Measurements from ENCODE around the gene TMEM117.
A peak's percentile ranks its signal among the peaks of the same experiment; 100 is the strongest.
"Not testable (repeated sequence)": the region's sequence is repeated elsewhere in the genome, so short reads cannot be mapped to it uniquely, and the experiment has no call there.

TMEM117 gene

DNA sequence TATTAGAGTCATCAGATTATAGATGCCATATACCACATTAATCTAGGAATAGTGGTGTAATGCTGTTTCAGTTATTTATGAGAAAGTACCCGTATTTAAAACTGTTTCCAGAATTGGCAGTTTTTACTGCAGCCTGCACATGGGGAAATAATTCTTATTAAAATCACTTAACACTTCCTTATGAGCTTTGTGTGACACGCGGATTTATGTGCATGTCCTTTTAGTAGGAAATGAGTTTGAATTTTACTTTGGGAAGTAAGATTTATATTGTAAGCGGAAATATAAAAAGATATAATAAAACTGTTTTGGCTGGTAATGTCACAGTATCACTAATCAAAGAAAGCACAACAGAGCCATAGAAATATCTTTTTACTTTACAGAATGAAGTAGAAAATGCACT, 132.9 kb downstream of the TMEM117 start:
- no peak for DNase-seq

DNA sequence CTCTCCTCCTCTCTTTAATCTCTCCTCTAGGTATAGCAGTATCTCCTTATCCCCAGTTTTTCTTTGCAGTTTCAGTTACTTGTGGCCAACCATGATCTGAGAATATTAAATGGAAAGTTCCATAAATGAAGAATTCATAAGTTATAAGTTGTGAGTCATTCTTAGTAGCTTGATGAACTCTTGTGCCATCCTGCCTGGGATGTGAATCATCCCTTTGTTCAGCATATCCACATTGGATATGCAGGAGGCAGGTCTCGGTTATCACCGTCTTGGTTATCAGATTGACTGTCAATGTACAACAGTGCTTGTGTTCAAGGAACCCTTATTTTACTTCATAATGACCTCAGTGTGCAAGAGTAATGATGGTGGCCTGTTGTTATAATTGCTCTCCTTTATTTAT, 134.0 kb downstream of the TMEM117 start:
- DNase-seq, result no peak

DNA sequence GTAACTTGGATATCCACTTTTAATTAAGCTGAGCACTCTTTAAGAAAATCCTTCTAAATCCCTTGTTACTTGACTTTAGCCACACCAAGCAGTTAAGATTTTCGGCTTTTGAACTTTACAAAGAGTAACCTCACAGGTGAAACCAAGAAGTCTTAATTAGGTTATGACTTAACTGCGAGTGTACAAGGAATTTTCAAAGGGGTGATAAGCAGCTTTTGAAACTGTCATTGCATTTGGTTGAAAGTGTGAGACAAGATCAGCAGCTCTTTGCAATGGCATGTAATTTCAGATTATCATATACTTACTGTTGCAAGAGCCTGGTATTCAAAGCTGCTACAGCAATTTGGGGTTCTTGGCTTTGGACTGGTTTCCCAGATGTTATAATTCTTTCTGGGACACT, 137.5 kb downstream of the TMEM117 start:
- no peak for DNase-seq

DNA sequence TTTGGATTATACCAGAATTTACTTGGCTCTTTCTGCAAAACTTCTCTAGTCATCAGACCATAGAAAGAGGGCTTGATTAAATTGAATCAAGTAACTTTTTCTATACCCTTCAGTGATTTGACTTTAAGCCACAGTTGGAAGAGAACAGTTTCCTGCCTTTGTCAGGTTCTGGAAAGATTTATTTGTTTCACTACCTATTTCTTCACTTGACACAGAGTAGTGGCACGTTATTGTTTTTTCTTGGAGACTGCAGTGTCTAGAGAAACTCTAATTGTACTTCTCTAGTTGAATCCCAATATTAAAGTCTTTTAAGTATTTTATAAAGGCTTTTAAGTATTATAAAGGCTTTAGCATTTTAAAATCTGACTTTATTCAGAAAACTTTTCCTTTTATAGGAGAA, 138.1 kb downstream of the TMEM117 start:
- no peak for DNase-seq

DNA sequence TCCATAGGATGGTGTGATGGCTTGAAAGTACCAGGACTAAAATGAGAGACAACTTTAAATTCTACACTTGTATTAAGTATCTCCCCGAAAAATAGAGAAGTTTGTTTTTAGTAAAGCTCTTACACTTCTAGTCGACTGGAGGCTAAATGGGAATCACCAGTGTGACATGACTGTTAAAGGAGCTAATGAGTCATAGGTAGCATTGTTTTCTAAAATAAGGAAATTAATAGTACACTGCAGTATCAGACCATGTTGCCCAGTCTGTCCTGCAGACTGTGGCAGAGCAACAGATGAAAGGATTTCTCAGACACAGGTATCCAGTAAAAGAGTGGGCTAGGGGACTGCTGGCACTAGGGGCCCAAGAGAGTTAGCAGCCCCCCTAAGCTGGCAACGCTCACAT, 140.1 kb downstream of the TMEM117 start:
- DNase-seq, result no peak

DNA sequence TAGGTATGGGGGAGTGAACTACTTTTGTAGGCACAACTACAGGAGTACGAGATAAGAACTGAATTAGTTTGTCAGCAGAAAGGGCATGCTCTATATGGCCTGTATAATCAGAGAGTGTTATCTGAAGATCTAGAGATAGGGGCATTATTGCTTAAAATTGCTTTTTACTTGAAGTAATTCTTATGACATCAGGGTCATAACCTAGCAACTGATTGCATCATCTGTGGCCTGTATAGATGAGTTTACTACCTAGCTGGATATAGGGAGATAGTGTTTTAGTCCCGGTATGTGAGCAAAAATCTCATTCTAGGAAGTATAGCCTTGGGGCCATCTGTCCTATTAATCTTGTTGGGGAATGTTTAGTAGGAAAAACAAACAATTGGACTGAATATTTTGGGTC, 142.7 kb downstream of the TMEM117 start:
- DNase-seq, result no peak

DNA sequence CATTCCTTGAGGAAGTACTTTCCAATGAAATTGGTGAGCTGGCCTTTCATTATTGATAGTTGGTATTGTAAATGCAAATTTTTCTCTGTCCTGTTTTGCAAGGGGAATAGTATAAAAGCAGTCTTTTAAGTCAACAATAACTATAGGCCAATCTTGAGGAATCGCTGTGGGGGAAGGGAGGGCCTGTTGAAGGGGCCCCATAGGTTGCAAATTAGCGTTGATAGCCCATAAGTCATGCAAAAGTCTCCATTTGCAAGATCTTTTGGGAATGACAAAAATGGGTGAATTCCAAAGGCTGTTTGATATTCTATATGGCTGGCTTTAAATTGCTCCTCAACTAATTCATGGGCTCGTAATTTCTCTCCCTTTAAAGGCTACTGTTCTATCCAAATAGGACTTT, 143.6 kb downstream of the TMEM117 start:
- no peak for DNase-seq

DNA sequence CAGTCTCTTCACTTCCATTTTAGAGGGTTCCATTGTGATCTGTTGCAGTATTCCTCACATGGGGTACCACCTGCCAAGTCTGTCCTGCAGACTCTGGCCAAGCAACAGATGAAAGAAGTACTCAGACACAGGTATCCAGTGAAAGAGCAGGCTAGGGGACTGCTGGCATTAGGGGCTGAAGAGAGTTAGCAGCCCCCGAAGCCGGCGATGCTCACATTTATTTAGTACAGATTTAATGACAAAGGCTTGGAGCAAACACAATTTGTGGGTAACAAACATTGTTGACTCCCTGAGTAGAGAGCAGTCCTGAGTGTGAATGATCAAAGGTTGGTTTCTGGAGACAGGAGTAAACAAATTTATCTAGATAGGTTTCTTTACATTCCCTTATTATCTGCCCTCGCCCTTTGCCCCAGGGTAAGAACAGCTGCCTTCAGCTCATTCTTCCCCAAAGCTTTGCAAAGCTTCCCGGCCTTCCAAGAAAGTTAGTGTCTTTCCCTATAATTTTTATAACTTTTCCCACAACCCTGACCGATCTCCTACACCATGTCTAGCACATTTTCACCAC, 144.8 kb downstream of the TMEM117 start:
- DNase-seq, result no peak

DNA sequence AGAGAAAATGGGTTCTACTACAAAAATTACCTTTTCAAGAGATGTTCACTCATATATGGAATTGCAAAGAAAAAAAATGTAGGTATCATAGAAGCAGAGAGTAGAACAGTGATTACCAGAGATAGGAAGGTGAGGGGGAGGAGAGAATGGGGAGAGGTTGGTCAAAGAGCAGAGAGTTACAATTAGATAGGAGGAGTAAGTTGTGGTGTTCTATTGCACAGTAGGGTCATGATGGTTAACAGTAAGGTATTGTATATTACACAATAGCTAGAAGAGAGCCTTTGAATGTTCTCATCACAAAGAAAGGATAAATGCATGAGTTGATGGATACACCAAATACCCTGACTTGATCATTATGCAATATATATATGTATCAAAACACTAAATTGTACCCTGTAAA, 145.8 kb downstream of the TMEM117 start:
- no peak for DNase-seq

DNA sequence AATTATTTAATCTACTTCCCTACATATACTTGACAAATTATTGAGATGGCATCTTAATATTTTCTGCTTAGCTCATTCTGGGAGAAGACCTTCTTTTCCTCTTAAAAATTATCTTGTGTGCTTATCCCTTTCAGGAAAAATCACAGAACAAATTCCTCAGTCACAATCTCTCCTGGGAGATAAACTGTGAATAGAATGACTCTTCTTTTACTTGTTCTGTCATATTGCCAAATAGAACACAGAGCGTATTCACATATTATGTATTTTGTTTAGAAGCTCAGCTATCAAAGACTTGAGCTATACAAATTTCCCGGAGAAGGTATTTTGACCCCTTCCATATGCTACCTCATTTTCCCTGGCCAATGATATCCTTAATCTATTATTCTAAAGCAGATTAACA, 146.7 kb downstream of the TMEM117 start:
- no peak for DNase-seq

DNA sequence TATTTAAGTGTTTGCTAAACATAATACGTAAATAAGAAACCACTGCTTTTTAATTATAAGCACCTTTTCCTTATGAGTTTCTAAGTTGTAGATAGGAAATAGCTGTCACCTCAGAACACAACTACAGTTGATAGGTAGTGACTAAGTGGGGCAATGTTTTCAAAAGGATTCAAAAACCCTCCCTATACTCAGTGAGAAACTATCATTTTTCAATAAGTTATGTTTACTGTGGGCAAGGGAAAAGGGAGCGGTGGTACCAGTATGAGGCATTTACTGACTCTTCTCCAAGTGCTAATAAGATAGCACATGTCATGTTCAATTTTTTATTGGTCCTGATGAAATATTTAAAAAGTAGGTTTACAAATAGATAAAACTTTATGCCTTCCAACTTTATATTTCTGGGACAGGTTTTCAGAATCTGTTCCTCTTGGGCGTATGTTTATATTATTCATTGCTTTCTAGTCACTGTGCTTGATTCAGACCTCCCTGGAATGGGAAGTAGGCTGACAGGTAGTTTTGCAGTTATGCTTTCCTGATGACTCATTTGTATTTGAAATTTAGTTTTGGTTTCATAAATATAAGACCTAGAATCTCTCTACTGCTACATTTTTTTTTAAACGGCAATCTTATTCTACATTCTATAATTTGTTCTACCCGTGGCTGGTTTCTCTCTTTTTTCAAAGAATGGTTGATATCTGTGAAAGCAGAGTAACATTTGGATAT, 153.1 kb downstream of the TMEM117 start:
- no peak for DNase-seq

DNA sequence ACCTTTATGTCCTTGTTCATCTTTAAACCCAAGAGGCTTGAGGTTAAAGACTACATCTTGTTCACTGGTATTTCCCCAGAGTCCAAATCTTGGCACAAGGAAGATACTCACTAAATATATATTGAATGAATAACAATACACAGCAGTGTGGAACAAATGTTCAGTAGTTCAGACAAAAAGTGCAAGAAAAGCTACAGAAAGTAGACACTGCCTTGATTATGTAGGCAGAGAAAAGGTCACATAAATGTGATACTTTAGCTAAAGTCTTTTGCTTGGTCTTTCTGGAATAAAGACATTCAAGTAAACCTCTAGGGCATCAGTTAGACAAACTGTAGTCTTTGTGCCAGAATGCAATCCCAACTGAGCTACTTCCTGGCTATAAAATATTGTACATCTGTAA, 157.0 kb downstream of the TMEM117 start:
- no peak for DNase-seq

DNA sequence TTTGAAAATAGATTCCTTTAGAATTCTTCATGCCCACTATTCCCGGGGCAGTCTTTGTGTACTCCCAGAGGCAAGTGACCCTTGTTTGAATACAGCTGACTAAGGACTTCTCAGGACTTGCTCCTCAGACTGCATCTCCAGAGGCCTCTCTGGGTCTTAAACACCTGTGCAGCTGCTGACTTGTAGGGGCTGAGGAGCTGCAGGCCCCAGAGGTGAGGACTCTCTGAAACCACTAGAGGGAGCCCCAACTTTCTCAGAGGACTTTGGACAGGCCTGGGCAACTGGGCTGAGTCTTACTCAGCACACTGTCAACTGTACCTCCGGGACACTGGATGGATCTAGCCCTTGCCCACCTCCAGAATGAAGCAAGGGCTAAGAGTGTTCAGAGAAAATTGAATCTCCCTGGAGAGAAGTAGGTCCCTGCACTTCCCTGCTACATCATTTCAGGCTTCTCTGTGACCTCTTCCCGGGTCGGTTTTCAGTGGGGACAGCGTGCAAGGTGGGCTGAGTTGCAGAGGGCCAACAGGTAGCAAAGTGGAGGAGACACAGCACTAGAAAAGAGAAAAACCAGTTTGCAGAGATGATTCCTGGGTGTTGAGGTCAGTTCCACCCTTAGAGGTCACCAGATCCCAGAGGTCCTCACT, 164.6 kb downstream of the TMEM117 start:
- DNase-seq, result no peak

DNA sequence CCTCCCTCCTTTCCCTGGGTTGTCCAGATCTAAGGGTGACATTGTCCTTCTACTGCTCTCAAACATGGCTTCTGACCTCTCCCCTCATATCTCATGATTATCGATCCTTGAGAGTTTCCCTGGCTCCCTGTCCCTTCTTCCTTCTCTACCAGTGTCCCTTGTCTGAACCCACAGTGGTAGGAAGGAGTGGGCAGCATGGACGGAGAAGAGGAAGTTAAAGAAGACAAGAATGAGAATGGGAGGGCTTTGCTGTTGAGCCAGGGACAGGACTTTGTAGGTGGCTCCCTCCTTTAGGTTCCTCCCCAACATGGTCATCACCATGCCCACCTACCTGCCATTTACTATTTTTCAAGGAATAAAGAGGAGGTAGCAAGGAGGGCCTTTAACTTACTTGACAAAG, 166.7 kb downstream of the TMEM117 start:
- no peak for DNase-seq

DNA sequence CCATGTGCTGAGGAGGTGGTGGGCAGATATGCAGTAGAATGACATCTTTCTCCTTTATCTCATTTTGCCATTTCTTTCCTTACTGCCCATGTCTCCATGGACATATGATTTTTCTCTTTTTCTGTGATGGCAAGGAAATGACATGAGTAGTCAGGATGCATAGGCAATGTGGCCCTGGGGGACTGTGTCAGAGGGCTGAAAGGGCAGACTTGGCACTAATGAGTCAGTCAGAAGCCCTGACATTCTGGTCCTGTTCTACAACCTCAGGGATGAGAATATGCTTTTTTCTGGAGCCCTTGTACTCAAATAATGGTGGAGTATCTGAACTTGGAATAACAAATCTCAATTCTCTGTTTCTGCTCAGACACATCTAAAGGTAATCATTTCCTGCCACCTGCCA, 167.8 kb downstream of the TMEM117 start:
- DNase-seq, result no peak

DNA sequence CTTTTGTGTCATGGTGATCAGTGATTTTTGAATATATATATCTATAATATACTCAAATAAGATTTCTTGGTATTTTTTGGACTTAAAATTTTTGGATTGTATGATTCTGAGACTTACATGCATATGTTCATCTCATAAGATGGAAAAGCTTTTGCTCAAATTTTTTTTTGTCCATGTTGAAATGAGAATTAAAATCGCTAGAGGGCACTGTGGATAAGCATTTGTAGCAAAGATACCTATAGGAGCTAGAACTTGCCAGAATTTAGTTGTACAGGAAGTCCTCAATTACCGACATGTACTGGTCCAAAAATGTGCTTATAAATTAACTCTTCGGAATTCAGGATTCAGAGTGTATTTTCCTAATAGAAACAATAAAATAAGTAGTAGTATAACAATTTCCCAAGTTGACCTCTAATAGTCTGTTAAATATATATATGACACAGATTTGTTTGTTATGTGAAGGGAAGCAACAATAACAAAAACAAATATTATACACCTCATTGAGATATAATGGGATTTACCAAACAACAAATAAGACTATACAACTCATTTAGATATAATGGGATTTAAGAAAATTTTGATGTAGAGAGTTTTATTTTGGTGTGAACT, 179.6 kb downstream of the TMEM117 start:
- peak; percentile 10 for DNase-seq

DNA sequence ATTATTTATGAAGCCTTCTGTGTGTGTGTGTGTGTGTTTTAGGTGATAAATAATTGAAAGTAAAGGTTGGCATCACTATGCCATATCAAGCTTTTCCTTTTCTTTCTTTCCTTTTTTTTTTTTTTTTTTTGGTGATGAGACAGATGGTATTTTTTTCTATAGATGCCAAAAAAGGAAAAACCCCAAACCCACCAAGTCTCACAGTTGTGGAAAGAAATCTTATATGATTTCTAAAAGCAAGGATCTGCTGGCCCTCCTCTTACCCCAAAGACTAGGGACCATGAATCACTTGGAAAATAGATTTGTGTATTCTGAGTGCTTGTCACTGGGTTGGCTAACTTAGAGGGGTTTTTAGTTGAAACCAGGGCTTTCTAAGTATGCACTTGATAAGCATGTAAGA, 181.3 kb downstream of the TMEM117 start:
- no peak for DNase-seq

DNA sequence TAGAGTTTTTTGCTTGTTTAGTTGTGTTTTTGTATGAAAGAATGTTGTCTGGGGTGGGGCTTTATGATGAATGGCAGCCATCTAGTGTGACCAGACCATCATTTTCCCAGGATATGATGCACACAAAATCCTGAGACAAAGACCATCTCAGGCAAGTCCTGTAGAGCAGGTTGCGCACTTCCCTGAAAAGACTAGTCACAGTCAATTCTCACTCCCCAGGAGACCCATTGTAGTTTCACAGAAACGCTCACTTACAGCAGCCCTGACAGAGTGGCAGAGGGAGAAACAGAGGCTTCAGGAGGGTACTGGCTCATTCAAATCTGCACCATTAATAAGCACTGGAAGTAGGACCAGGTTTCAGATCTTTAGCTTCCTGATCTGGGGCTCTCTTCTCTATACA, 183.2 kb downstream of the TMEM117 start:
- no peak for DNase-seq

DNA sequence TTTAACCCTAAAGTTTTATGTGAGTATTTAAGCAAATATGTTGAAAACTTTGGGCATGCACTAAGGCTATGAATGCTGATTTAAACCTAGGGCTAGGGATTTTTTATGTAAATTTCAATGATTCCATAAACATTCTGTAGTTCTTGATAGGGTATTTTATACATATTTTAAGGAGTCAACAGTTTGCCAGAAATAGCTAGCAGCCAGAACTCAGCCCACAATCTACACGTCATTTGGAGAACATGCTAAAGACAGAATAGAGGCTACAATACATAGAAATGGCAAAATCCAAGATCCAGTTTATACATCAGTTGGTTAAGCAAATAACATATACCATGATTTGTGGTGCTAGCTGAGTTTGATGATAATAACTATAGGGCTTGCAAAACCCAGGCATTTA, 184.7 kb downstream of the TMEM117 start:
- no peak for DNase-seq

DNA sequence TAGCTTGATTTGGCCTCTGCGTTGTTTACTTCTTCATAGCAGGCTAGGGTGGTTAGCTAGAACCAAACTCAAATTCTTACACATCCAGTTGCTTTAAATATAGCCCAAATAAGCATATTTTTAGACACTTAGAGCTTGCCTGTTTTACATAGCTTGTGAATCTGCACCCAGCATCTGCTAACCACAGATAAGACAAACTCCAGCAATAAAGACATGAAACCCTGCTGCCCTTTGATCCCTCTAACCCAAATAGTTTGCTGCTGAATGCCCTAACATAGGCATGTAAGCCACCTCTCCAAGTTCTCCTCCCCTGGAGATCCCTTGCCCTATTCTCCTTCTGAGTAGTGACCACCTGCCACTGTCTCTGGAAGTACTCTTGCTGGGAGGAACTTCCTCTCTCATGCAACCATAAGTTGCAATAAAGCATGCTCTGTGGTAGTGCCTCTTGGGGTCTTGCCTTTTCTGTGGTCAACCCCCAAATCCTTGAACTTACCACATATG, 185.6 kb downstream of the TMEM117 start:
- DNase-seq, result no peak

DNA sequence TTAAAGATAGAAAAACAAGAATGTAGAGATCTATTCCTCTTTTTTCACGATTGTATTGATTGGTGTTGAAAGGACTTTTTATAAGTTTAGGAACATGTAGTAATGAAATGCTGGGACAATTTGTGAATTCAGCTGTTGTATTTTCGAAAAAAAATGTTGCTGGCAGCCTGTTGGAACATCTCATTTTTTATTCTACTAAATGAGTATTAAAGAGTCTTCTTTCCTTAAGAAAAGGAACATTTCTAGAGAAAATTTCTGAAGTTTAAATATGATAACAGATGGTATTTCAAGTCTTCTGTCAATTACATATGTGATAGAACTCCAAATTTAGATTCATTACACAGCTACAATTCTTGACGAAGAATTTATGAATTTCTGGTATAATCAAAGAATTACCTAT, 189.6 kb downstream of the TMEM117 start:
- no peak for DNase-seq

DNA sequence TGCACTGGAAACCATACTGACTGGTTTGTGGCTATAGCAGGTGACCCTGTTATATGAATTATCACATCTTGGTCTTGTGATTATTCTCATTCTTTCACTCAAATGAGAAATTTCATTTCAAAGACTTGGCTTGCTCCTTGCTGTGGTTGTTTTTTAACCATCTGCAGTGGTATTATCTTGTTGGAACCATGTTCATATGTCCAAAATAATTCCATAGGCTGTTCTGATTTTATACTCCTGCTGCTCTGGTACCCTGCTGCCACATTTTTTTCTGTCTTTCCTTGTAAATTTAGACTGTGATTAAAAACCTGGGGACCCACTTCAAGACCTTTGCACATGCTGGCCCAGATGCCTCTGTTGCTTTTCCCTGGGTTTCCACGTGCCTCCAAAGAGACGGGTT, 190.2 kb downstream of the TMEM117 start:
- DNase-seq, result no peak

DNA sequence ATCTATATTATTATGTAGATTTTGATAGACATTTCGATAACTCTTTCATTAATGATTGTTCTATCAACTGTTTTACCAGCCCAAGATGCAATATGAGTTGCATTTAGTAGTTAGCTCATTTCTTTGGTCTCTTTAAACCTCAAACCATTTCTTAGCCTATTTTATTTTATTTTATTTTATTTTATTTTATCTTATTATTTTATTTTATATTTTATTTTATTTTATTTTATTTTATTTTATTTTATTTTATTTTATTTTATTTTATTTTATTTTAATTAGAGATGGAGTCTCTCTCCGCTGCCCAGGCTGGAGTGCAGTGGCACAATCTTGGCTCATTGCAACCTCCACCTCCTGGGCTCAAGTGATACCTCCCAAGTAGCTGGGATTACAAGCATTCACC, 191.0 kb downstream of the TMEM117 start:
- DNase-seq, result not testable (repeated sequence)

DNA sequence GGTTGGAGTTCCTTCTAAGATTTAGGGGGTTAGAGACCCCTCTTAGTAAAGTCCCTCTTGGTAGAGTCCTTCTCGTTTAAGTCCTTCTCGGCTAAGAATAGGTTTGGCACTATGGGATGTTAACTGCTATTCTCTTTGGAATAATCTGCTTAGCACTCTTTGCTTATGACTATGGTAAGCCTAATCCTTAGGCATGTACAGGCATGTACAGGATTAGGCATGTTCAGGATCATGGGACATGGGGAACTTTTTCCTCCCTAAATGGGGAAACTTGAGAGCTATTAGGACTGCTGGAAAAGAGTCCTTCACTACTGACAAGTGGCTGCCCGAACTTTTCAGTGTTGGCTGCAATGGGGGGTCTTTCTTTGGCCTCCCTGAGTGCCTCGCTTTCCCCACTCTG, 193.3 kb downstream of the TMEM117 start:
- no peak for DNase-seq

Data from NCI-H1048 (cell line).